ENCODE measurements around the gene AHDC1.

DNA sequence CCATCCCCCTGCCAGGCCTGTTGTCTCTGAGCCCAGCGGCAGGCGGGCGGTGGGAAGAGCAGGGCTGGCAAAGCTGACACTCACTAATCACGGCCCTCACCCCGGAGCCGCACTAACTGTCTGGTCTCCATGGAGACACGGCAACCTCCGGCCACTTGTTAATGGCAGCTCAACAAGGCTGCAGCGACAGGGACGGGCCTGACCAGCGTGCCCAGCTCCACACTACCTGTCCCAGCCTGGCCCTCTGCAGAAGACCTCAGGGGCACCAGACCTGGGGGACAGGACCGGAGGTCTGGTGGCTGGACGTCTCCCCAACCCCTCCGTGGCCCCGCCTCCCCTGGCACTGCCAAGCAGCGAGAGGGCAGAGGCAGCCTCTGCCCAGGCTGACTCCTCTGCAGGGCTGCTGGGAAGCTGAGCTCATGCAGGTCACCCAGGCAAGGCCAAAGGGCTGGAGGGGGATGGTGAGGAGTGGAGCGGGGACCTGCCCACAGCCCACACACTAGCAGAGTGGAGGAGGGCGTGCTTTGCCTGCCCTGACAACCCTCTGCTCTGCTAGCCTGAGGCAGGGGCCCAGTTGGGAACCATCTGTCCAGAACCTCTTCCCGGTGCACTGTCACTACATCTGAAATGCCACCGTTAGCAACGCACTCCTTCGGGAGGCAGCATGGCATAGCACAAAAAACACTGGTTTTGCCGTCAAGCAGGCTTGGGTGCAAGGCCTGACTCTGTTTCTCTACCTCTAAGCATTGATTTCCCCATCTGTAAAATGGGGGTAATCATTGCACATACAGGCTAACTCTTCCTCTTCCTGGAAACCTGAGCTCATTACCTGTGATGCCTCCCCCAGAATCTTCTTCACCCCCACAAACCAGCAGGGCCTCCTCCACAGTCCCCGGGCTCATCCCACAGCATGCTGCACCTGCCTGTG is 84.3 kb downstream of the AHDC1 start:
- TF ChIP-seq GATA3 (IDR thresholded peaks at IDR 0.05; ENCODE audit: low read depth, low read length) (no peak), GATA2 (IDR thresholded peaks at IDR 0.05; ENCODE audit: low read depth, low read length) (no peak)
